ENCODE results near the gene DOCK1.

DNA sequence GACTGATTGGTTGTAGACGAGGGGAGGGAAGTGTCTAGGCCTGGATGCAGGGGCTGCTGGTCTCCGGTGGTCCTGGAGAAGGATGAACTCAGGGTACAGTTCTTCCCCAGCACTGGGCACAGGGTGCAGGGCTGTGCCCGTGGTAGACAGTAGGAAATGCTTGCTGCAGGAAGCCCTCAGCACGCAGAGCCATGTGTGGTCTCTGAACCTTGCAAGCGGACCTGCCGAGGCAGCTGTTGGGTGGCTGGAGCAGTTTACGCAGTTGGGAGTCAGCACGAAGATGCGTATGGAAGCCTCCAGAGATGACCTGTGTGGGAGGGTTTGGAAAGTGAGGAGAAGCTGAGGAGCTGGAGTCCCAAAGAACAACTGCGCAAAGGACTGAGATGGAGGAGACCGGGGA lies 39.0 kb downstream of the DOCK1 start:
- TF ChIP-seq GATA2 (IDR thresholded peaks at IDR 0.05; ENCODE audit: low read depth, low read length) (no peak), GATA3 (IDR thresholded peaks at IDR 0.05; ENCODE audit: low read depth, low read length) (no peak)
